PC-3 (cell line): ENCODE results near the gene ARPP19. TPM values are rescaled to one million over a fixed set of nuclear protein-coding genes. Genes with fewer than 3 reads are reported as not detected.

Source experiments
- ATAC-seq: fragments of 200-7000 bp; cut with Tn5 transposase; 2 replicates; pipeline ENCODE4 v1.9.1; 2020; ENCODE audit warnings: mild to moderate bottlenecking, moderate library complexity
- BruUV-seq: library from RNA; stranded (reverse); fragments of 400-500 nt; replicated peaks from 2 replicates; lab custom pipeline; 2021; lab: Mats Ljungman, UMichigan
- CTCF ChIA-PET: fragments of 300-600 bp; sonication (Branson Sonifier 250); formaldehyde crosslinking; loops from one replicate; lab custom pipeline; 2022; ENCODE audit warnings: antibody characterized with exemption; lab: Charles Lee
- POLR2A ChIA-PET: fragments of 300-600 bp; sonication (Branson Sonifier 250); formaldehyde crosslinking; loops from one replicate; lab custom pipeline; 2022; ENCODE audit warnings: antibody characterized with exemption; ENCODE audit not compliant: unreplicated experiment; lab: Charles Lee
- DNase-seq: peaks from one replicate; pipeline ENCODE4 v3.0.0-alpha.2; 2015
- H2AFZ ChIP-seq: fragments of 300-600 bp; sonication (generic); 2 replicates; pipeline ENCODE4 v1.6.0; 2016; ENCODE audit warnings: antibody characterized with exemption, low read length
- H3F3A ChIP-seq: fragments of 300-600 bp; sonication (generic); one replicate; pipeline ENCODE4 v1.6.0; 2017; ENCODE audit warnings: antibody characterized with exemption, low read length, control low read depth, mild to moderate bottlenecking; ENCODE audit not compliant: unreplicated experiment
- H3K27ac ChIP-seq: fragments of 300-600 bp; sonication (generic); 2 replicates; pipeline ENCODE4 v1.5.1; 2016; ENCODE audit warnings: mild to moderate bottlenecking, low read length
- H3K27me3 ChIP-seq: fragments of 300-600 bp; sonication (generic); 2 replicates; pipeline ENCODE4 v1.6.1; 2016; ENCODE audit warnings: low read length, mixed read lengths
- H3K36me3 ChIP-seq: fragments of 300-600 bp; sonication (generic); 2 replicates; pipeline ENCODE4 v1.6.1; 2016; ENCODE audit warnings: low read depth, mixed run types, low read length, mixed read lengths
- H3K4me1 ChIP-seq: fragments of 300-600 bp; sonication (generic); 2 replicates; pipeline ENCODE4 v1.5.1; 2016; ENCODE audit warnings: low read length; ENCODE audit not compliant: insufficient read depth
- H3K4me2 ChIP-seq: fragments of 300-600 bp; sonication (generic); 2 replicates; pipeline ENCODE4 v1.6.0; 2016; ENCODE audit warnings: low read length
- H3K4me3 ChIP-seq: fragments of 300-600 bp; sonication (generic); 2 replicates; pipeline ENCODE4 v1.5.1; 2016; ENCODE audit warnings: mild to moderate bottlenecking, low read length, mixed read lengths
- H3K79me2 ChIP-seq: fragments of 300-600 bp; sonication (generic); 2 replicates; pipeline ENCODE4 v1.6.1; 2017; ENCODE audit warnings: low read length, mixed read lengths
- H3K9ac ChIP-seq: fragments of 300-600 bp; sonication (generic); 2 replicates; pipeline ENCODE4 v1.6.0; 2016; ENCODE audit warnings: mild to moderate bottlenecking, low read length
- H3K9me2 ChIP-seq: fragments of 300-600 bp; sonication (generic); replicated peaks from 2 replicates; pipeline ENCODE4 v1.6.1; 2016; ENCODE audit warnings: mixed run types, low read length, mixed read lengths
- H3K9me3 ChIP-seq: fragments of 300-600 bp; sonication (generic); 2 replicates; pipeline ENCODE4 v1.6.1; 2016; ENCODE audit warnings: low read length, mixed read lengths
- H4K20me1 ChIP-seq: fragments of 300-600 bp; sonication (generic); 2 replicates; pipeline ENCODE4 v1.6.1; 2016; ENCODE audit warnings: low read length, mixed read lengths
- EZH2 ChIP-seq: fragments of 300-600 bp; sonication (generic); IDR thresholded peaks from one replicate; pipeline ENCODE4 v1.6.1; 2017; ENCODE audit warnings: antibody characterized with exemption, mild to moderate bottlenecking, low read length; ENCODE audit not compliant: unreplicated experiment
- EZH2phosphoT487 ChIP-seq: fragments of 300-600 bp; sonication (generic); IDR thresholded peaks from 2 replicates; pipeline ENCODE4 v1.6.1; 2018; ENCODE audit warnings: mild to moderate bottlenecking, antibody characterized with exemption, low read length, borderline replicate concordance
- intact Hi-C: fragments of 100-400 bp; cut with micrococcal nuclease; formaldehyde crosslinking; loops from 2 replicates; pipeline ENCODE4 v1.9.0; 2023
- total RNA-seq: library from RNA; depleted of rRNA; stranded (reverse); fragments of >200 nt; gene quantifications from 2 replicates; pipeline ENCODE4 v1.2.3, GENCODE V29; 2014
- TF ChIP-seq, protein P1 (sequence below): fragments of 300-600 bp; sonication (generic); conservative IDR thresholded peaks from 2 replicates; pipeline ENCODE4 v1.5.1; 2017; ENCODE audit warnings: antibody characterized with exemption, low read depth, mild to moderate bottlenecking, low read length

ARPP19 gene
- total RNA-seq, 1 experiment from 2014 or later: 65.8 TPM

GRCh38 chr15:52529940-52530339, 38.9 kb downstream of the ARPP19 start:
- Histone ChIP-seq H3K4me2 (peak overlapping the region; percentile 99), H3K9me3 (no peaks in the 10 kb centered on the region), H3K27me3 (no peaks in the 10 kb centered on the region), H3K27ac (no peak overlapping the region), H2AFZ (peak overlapping the region; percentile 94), H3K79me2 (peaks cover 34% of the 10 kb centered on the region), H4K20me1 (peaks cover 7% of the 10 kb centered on the region; the same call in 1 of the 2 replicates), H3K9me2 (no peaks in the 10 kb centered on the region), H3K36me3 (no peaks in the 10 kb centered on the region), H3K4me1 (peaks cover 11% of the 10 kb centered on the region), H3K4me3 (peak overlapping the region; percentile 77), H3K9ac (no peak overlapping the region), H3F3A (no peaks in the 10 kb centered on the region)
- TF ChIP-seq, protein P1, sequence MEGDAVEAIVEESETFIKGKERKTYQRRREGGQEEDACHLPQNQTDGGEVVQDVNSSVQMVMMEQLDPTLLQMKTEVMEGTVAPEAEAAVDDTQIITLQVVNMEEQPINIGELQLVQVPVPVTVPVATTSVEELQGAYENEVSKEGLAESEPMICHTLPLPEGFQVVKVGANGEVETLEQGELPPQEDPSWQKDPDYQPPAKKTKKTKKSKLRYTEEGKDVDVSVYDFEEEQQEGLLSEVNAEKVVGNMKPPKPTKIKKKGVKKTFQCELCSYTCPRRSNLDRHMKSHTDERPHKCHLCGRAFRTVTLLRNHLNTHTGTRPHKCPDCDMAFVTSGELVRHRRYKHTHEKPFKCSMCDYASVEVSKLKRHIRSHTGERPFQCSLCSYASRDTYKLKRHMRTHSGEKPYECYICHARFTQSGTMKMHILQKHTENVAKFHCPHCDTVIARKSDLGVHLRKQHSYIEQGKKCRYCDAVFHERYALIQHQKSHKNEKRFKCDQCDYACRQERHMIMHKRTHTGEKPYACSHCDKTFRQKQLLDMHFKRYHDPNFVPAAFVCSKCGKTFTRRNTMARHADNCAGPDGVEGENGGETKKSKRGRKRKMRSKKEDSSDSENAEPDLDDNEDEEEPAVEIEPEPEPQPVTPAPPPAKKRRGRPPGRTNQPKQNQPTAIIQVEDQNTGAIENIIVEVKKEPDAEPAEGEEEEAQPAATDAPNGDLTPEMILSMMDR: no peak
- TF ChIP-seq EZH2: no peak
- no peak for TF ChIP-seq EZH2phosphoT487
- intact Hi-C loops: loop anchor here (2.0 to 5.0 kb wide), 2 partner anchors 199 to 268 kb away; no protein-coding TSS in a partner anchor
- DNase-seq (no peak), ATAC-seq (no peak)
- CTCF ChIA-PET: no interaction called here
- no TSS peak for BruUV-seq
- POLR2A ChIA-PET: no interaction called here

DNA sequence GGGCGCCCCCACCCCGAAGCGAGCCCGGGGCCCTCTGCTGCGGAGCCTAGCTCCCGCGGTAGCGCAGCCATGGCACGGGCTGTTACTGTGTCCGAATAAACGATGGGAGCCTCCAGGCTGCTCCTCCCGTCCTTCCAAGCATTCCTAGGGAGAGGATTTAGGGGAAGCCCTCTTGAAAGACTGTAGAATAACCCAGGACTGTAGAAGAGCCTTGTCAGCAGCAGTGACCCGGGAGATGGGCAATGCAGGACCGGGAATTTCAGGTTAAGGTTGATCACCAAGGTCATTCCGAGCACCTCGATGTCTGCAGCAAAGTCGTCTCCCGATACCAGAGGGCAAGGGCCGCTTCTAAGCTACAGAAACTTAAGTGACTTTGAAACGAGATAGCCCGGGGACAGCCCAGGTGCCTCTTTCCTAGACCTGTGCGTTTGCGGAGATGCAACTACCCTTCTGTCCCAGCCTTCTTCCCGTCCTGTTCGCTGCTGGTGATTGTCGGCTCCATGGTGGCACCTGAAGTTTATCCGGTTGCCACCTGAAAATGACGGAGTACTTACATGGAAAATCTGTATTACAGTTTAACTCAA, 39.4 kb downstream of the ARPP19 start:
- peaks cover 7% of the 10 kb centered on the region; the same call in 1 of the 2 replicates for H4K20me1 ChIP-seq
- TF ChIP-seq EZH2phosphoT487 (no peak), EZH2 (no peak)
- TF ChIP-seq, protein P1: no peak
- ChIA-PET POLR2A (no interaction called here), CTCF (no interaction called here)
- no peaks in the 10 kb centered on the region for H3K9me2 ChIP-seq
- no peaks in the 10 kb centered on the region for H3F3A ChIP-seq
- H2AFZ ChIP-seq: peak overlapping the region; percentile 94
- H3K79me2 ChIP-seq: peaks cover 38% of the 10 kb centered on the region
- peak overlapping the region; percentile 99 for H3K4me2 ChIP-seq
- DNase-seq: no peak
- ATAC-seq: peak; percentile 45; the same call in 1 of the 2 replicates
- H3K27ac ChIP-seq: peak overlapping the region; percentile 46; the same call in 1 of the 2 replicates
- H3K4me3 ChIP-seq: peak overlapping the region; percentile 77
- H3K9me3 ChIP-seq: no peaks in the 10 kb centered on the region
- H3K9ac ChIP-seq: peak overlapping the region; percentile 76
- H3K27me3 ChIP-seq: no peaks in the 10 kb centered on the region
- no peaks in the 10 kb centered on the region for H3K36me3 ChIP-seq
- intact Hi-C loops: loop anchor here (2.0 to 5.0 kb wide), 2 partner anchors 199 to 267 kb away; no protein-coding TSS in a partner anchor
- peaks cover 11% of the 10 kb centered on the region for H3K4me1 ChIP-seq
- BruUV-seq: no TSS peak
